ENCODE results near the gene CLDN5. TPM values are rescaled to one million over a fixed set of nuclear protein-coding genes. Genes with fewer than 3 reads are reported as not detected.

The CLDN5 gene
- total RNA-seq, 1 experiment from 2014 or later = 0.44 TPM

DNA sequence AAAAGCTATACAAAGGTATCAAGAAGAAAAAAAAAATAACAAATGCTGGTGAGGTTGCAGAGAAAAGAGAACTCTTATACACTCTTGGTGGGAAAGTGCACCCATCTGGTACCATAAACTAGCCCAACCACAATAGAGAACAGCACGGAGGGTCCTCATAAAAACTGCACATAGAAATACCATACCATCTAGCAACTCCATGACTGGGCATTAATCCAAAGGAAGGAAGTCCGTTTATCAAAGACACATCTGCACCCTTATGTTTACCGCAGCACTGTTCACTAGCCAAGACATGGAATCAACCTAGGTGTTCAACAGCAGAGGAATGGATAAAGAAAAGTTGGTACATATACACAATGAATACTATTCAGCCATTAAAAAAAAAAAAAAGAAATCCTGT is 10.8 kb upstream of the CLDN5 start:
- Histone ChIP-seq H3K79me2 (ENCODE audit: insufficient read depth, low read length) (no peaks in the 10 kb centered on the region), H4K8ac (replicated peaks; ENCODE audit: insufficient read length, low read depth, low read length) (no peak overlapping the region), H3K14ac (ENCODE audit: insufficient read depth, low read length) (no peak overlapping the region), H2AFZ (ENCODE audit: low read length) (no peak overlapping the region), H4K20me1 (ENCODE audit: control insufficient read depth, insufficient read depth, insufficient read length) (no peaks in the 10 kb centered on the region), H2BK5ac (ENCODE audit: insufficient read length, low read length) (no peak overlapping the region), H4K91ac (ENCODE audit: insufficient read length, low read depth, low read length) (no peak overlapping the region), H2BK20ac (ENCODE audit: low read depth, low read length, poor library complexity, severe bottlenecking) (no peak overlapping the region), H3K4me2 (ENCODE audit: insufficient read depth, insufficient read length, low read length) (no peak overlapping the region), H4K5ac (ENCODE audit: insufficient read length, low read depth, low read length) (no peak overlapping the region), H2BK120ac (ENCODE audit: low read depth, low read length, poor library complexity, severe bottlenecking) (no peak overlapping the region), H3K18ac (ENCODE audit: insufficient read length, low read depth, low read length) (no peak overlapping the region), H3K9me3 (ENCODE audit: control insufficient read depth, low read depth, low read length) (no peaks in the 10 kb centered on the region), H3K27ac (ENCODE audit: insufficient read length, low read depth, low read length) (no peak overlapping the region), H3T11ph (ENCODE audit: low read length) (no peak overlapping the region), H3K9ac (ENCODE audit: extremely low read depth, insufficient read length, low read length) (no peak overlapping the region), H3K23ac (ENCODE audit: insufficient read length, low read depth, low read length) (no peak overlapping the region), H2BK15ac (ENCODE audit: low read depth, low read length) (no peak overlapping the region), H3K27me3 (ENCODE audit: insufficient read depth, low read length) (no peaks in the 10 kb centered on the region), H3K4me1 (ENCODE audit: insufficient read depth, low read length) (no peaks in the 10 kb centered on the region), H3K4ac (ENCODE audit: low read depth, low read length) (no peak overlapping the region), H3K79me1 (ENCODE audit: insufficient read depth, low read depth, low read length, poor library complexity, severe bottlenecking) (no peaks in the 10 kb centered on the region), H3K56ac (ENCODE audit: insufficient read length, low read depth, low read length) (no peak overlapping the region), H2BK12ac (ENCODE audit: insufficient read length, low read depth, low read length) (no peak overlapping the region), H2AK5ac (ENCODE audit: insufficient read length, low read length) (no peak overlapping the region), H3K23me2 (ENCODE audit: insufficient read length, low read depth, low read length, poor library complexity, severe bottlenecking) (no peaks in the 10 kb centered on the region)
- Mint-ChIP-seq H3K4me3 (no peak overlapping the region), H3K9me3 (no peaks in the 10 kb centered on the region), H3K4me1 (peaks cover 0 to 4% of the 10 kb centered on the region in 2 experiments; a peak in 3 of 4 replicates), H3K27ac (no peak overlapping the region), H3K36me3 (ENCODE audit: insufficient read depth in 1 of 3, low read depth in 3 of 3) (no peaks in the 10 kb centered on the region), H3K27me3 (ENCODE audit: low read depth) (peaks cover 14% of the 10 kb centered on the region)
- no CpG with 5 or more reads among the region's 3 CpGs for WGBS (ENCODE audit: extremely low coverage, insufficient read length, low lambda C conversion rate)
- TF ChIP-seq, protein P1, sequence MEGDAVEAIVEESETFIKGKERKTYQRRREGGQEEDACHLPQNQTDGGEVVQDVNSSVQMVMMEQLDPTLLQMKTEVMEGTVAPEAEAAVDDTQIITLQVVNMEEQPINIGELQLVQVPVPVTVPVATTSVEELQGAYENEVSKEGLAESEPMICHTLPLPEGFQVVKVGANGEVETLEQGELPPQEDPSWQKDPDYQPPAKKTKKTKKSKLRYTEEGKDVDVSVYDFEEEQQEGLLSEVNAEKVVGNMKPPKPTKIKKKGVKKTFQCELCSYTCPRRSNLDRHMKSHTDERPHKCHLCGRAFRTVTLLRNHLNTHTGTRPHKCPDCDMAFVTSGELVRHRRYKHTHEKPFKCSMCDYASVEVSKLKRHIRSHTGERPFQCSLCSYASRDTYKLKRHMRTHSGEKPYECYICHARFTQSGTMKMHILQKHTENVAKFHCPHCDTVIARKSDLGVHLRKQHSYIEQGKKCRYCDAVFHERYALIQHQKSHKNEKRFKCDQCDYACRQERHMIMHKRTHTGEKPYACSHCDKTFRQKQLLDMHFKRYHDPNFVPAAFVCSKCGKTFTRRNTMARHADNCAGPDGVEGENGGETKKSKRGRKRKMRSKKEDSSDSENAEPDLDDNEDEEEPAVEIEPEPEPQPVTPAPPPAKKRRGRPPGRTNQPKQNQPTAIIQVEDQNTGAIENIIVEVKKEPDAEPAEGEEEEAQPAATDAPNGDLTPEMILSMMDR (conservative IDR thresholded peaks at IDR 0.05) = no peak
- no peak for DNase-seq

All from H9 (cell line).